TTC549 (cell line): ENCODE measurements around the gene IER2.
"Not testable (repeated sequence)": the region's sequence is repeated elsewhere in the genome, so short reads cannot be mapped to it uniquely, and the experiment has no call there.

Experiments
- FAIRE-seq: peaks from 2 replicates; lab custom pipeline; 2012; peaks lifted over from hg19 to GRCh38; lab: Jason Lieb, UNC

Gene IER2

GRCh38 chr19:13138916-13139198 is 11.4 kb upstream of the IER2 start:
- FAIRE-seq = no peak

DNA sequence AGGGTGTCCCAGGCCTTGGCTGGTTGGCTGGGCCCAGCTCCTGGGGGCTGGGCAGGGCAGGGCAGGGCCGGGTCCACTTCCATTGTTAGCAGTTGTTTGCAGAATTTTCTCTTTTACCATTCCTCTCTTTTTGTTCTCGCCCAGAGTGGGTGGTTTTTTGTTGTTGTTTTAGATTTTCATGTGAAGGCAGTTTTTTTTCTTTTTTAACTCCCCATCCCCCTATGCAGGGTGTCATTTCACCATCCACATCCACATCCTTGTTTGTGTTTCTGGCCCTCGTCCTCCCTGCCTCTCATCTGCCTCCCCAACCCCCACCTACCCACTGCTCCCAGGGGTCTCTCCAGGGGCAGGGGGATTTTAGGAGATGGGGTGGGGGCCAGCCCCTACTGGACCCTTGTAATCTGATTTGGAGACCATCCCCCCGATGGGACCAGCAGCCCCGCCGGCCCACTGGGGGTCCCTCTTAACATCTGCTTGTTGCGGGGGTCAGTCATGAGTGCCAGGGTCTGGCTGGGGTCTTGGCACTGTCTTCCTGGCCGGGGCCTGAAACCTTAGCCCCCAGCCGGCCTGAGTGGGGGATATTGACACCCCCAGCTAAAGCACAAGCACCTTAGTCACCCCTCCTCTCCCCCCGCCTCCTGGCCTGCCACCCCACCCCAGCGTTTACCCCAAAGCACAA is 10.4 kb upstream of the IER2 start:
- no peak for FAIRE-seq

GRCh38 chr19:13146763-13147563 is 3.2 kb upstream of the IER2 start:
- no peak for FAIRE-seq

- not testable (repeated sequence) for FAIRE-seq
Observed at GRCh38 chr19:13149173-13149627, 1.0 kb upstream of the IER2 start.

GRCh38 chr19:13149628-13150186 is 504 bp upstream of the IER2 start:
- FAIRE-seq = no peak

DNA sequence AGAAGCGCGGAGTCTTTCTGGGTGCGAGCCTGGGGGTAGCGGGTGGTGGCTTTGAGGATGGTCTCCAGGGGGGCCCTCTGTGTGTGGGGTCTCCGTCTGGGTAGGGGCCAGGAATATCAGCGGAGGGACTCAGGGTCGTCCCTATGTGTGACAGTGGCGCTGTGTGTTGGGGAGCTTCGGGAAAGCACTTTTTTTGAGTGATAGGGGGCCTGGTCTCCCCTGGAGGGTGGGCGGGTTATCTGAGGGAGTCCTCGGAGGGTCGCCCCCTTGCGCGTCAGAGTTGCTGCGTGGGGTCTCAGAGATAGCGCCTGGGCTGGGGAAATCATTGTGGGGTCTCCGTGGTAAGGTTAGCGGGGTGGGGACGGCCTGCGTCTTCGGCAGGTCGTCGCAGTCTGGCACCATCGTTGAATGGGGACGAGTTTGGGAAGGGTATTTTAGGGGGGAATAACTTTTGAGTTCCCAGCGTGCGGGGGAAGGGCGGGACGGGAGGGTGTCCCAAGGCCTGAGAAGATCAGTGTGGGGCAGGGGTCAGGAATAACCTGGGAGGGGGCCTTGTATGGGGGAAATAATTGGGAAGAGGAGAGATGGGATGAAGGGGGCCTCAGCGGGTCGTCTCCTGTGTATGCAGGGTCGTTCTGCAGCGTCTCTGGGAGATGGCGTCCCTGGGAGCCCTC is 857 bp downstream of the IER2 start:
- no peak for FAIRE-seq

DNA sequence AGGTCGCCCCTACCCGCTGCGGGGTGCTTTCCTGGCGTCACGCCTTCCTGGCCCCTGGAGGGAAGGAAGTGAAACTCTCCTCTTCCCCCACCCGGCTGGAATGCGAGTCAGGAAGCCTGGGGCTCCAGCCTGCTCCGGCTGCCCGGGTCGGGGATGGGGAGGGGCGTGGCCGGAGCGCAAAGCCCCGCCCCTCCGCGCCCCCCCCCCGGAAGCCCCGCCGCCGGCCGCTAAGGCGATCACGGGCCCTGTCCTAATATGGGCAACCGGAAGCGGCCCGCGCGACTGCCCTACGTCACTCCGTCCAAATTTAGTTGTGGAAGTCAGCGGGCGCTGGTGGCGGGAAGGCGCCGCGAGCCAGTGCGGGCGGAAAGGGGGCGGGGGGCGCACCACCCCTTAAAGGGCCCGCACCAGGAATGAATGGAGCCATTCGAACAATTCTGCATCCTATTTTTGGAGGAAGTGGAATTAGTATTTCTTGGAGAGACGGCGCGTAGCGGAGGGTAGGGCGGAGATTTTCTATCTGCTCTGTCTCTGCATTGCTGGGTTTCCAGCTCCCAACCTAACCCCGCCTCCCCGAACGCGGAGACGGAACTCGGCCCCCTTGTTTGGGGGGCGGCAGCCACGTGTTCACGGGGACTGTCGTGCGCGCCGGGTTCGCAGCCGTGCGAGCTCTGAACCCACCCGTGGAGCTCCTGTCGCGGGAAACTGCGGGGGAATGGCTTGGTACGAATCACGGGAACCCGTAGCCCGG is 1.6 kb downstream of the IER2 start:
- peak; percentile 9 for FAIRE-seq

DNA sequence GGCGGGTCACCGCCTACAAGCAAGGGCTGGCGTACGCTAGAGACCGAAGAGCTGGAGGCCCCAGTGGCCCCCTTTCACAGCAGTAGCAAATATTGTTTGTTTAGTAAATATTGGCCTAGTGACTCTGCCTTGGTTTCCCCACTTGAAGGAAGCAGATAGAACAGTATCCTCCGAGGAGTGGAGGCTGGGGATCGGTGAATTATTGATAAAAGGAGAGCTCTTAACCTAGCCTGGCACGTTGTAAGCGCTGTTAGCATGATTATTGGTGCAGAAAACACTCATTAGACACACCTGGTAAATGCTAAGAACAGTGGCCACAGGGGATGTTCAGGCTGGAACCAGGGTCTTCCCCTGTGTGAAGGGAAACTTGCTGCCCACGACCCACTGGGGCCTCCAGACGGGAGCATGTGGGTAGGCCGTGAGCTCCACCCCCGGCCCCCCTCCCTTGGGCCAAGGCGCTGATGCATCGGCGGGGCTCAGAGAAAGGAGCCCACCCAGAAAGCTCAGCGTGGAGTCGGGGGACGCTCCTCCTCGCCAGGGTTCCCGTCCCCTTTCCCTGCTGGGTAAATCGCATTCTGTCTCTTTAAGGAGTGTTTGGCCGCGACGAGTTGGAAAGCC is 2.3 kb downstream of the IER2 start:
- FAIRE-seq = peak; percentile 47

DNA sequence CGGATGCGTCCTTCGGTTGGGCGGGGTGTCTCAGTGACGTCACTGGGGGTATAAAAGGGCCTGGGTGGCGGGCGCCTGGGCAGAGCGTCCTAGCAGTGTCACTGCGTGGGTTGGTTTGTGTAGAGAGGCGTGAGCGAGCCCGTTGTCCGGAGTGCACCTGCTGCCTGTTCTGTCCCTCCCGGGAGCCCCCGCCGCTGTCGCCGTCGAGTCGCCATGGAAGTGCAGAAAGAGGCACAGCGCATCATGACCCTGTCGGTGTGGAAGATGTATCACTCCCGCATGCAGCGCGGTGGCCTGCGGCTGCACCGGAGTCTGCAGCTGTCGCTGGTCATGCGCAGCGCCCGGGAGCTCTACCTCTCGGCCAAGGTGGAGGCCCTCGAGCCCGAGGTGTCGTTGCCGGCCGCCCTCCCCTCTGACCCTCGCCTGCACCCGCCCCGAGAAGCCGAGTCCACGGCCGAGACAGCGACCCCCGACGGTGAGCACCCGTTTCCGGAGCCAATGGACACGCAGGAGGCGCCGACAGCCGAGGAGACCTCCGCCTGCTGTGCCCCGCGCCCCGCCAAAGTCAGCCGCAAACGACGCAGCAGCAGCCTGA is 2.9 kb downstream of the IER2 start:
- FAIRE-seq = no peak

DNA sequence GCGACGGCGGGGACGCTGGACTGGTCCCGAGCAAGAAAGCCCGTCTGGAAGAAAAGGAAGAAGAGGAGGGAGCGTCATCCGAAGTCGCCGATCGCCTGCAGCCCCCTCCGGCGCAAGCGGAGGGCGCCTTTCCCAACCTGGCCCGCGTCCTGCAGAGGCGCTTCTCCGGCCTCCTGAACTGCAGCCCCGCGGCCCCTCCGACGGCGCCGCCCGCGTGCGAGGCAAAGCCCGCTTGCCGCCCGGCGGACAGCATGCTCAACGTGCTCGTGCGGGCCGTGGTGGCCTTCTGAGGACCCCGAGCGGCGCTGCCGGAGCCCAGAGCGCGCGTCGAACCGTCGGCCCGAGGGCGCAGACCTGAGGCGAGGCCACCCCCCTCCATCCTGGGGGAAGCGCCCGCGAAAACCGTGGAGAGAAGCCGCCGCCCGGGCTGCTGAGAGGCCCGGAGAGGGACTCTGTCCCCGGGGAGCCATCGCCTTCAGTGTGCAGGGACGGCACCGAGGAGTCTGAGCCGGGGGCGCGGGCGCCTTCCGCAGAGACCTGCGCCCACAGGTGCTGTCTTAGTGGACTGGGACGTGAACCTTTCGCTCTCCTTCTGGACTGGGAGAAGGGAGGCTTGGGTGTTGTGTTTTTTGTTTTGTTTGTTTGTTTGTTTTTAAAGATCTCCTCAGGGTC is 3.5 kb downstream of the IER2 start:
- FAIRE-seq = no peak

GRCh38 chr19:13154241-13154778 is 4.1 kb downstream of the IER2 start:
- FAIRE-seq = no peak

DNA sequence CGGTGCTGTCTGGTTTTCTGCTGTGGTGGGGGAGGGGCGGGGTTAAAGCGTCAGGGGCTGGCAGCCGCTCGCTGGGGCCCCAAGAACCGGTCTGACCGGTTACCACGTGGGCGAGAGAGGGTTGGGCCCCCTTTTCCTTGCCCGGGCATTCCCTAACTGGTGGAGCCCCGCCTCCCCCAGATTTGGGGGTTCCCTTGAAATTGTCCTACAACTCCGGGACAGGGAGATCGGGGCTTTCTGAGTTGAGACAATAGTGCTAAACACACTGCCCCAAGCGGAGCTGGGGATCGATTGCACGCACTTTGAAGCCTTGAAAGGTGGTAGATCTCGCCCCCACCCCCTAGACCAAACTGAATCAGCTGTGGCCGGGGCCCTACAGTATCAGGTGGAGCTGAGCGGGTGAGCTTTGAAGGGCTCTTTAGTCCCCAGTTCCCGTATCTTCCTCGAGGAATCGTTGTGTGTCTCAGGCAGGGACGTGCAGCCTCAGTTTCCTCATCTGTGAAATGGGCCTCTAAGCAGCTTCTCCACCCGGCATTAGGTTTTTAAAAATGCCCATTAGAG is 4.8 kb downstream of the IER2 start:
- no peak for FAIRE-seq

DNA sequence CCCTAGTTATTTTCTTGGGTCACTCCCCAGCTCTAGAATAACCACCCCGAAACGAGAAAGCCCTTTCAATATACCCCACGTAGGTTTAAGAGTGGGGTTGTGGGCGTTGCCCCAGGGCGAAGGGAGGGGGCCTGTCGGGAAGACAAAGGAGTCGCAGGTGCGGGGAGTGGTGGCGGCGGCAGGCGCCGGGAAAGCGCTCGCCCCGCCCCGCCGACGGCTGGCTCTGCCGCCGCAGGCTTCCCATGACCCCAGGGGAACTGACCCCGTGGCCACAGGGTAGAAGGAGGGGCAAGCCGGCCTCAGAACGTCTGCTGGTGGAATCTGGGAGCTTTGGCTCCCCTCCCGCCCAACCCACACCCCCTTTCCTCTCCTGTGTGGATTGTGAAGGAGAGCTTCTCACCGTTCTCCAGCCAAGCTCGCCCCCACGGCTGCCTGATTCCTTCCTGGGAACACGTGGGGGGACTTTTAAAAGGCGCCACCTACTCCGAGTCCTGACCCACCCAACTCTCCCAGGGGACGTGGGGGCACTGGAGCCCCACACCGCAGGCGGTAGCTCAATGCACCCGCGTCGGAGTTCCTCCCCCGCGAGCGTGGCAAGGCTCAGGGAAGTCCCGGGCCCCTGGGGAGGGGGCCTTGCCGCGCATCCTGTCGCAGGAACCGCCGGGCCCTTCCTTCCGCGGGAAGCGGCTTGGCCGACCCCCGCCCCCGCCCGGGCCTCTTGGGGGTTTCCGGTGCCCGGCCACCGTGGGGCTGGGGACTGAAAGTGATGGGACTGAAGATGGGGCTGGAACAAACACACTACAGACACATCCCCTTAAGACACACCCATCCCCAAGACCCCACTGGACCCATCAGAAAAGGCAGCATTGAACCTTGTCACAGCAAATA is 5.5 kb downstream of the IER2 start:
- no peak for FAIRE-seq

DNA sequence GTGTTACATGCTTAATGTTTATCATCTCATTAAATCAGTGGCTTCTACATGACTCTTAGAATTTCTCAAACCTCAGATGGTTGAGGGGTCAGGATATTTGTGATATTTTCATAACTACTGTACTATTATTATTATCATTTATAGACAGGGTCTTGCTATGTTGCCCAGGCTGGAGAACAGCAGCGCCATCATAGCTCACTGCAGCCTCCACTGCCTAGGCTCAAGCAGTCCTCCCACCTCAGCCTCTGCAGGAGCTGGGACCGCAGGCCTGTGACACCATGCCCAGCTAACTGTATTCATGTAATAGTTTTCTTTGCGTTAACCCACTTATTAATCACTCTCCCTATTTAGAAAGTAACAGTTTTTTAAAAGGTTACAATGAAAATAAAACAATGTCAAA is 9.5 kb downstream of the IER2 start:
- no peak for FAIRE-seq

GRCh38 chr19:13160557-13160956 is 10.3 kb downstream of the IER2 start:
- no peak for FAIRE-seq

DNA sequence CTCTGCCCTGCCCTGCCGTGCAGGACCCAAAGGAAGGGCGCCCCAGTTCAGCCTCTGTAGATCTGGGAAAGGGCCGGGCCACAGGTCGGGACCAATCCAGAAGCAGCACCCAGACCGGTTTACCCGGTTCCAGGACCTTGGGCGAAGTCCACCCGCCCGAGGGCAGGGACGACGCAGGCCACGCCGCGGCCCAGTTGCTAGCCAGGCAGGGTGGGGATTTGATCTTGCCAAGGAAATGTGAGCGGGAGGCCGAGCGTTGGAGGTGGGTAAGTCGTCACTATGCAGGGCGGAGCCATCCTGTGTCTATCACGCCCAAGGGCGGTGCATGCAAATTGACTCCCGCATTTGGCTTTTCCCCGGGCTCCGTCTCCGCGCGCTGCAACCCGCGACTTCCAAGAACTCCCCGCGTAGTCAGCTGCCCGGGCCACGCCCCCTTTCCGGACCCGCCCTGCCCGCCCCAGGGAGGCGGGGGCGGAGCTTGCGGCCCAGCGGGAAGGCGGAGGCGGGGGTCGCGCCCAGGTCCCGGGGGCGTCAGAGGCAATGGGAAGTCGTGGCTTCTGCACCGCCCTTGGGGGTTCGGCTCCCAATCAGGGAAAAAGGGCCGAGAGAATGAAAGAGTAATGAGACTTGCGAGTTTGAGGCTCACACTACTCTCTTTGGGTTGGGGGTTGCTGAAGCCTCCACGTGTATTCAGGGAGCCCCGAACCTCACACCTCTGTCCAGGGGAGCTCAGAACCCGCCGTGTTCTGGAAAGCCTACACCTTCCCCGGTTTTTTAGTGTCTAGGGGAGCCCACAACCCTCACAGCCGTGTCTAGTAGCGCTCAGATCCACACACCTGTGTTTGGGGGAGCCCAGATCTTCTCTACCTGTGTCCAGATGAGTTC is 12.8 kb downstream of the IER2 start:
- no peak for FAIRE-seq

- FAIRE-seq = no peak
Observed at GRCh38 chr19:13163609-13164342, 13.6 kb downstream of the IER2 start.
